GM19455 (cell line): ENCODE results near the gene ACAA2.

ENCODE experiments used
- ATAC-seq: cut with Tn5 transposase; IDR thresholded peaks from one replicate; pipeline ENCODE4 v1.9.1; 2021; ENCODE audit not compliant: unreplicated experiment

ACAA2 gene

DNA sequence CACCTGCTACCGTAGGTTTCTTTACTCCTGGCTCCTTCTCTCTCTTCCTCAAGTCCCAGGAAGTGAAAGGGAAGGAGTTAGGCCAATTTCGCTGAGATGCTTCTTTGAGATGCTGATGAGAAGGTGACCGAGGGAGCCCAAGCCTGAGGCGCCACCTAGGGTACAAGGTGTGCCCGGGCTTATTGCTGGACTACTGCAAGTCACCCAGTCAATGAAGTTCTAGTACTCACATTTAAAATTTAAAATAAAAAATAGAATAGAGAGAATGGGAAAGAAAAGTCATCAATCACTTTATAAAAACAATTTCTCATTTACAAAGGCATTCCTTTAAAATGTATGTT is 45.3 kb downstream of the ACAA2 start:
- ATAC-seq: no peak

GRCh38 chr18:49767111-49768050 is 46.0 kb downstream of the ACAA2 start:
- ATAC-seq: no peak

DNA sequence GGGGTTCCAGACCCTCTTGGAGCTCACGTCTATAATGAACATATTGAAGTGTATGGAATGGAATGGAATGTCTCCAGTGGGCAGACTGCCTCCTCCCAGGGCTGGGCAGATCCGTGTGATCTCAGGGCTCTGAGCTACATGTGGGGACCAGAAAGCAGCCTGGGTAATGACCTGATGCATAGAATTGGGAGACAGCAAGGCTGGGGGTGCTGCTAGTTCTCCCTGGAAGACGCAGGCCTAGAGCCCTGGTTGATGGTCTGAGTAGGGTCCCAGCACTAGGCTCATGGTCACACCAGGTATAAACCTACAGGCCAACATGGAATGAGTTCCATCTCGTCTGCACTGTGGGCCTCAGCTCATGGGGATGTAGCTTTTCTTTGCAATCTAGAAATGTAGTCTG is 46.7 kb downstream of the ACAA2 start:
- ATAC-seq: no peak

DNA sequence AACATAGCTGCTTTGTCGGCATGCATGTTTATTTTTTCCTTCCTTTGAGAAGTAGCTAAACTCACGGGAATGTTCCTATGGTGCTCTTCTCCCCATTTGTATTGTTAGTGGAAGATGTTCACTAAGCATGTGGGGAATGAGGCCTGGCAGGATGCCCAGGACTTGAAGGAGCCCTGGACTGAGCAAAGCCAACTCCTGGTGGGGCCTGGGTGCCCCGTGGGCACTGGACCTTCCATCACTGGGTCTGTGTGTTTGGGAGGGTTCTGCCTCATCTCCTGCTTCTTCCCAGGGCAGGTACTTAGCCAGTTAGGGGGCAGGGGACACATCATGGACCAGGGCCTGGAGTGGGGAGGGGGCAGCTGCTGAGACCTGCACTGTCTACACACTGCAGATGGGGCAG is 49.3 kb downstream of the ACAA2 start:
- no peak for ATAC-seq

DNA sequence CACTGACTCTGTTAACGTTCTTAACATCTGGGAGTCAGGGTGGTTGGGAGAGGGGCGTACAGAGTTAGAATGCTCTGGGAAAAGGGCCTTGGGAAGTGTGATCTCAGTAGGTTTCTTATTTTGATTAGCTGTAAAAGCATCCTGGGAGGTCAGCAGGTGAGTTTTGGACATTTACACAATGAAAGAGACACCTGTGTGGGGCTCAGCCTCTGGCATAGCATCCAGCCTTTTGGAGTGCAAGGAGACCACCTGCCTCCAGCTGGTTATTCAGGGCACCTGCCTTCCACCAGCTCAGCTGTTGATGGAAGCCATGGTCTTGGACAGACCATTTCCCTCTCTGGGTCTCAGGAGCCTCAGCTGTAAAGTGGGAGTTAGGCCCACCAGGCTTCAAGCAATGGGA is 49.7 kb downstream of the ACAA2 start:
- ATAC-seq: no peak

GRCh38 chr18:49762191-49763077 is 50.9 kb downstream of the ACAA2 start:
- ATAC-seq: no peak

DNA sequence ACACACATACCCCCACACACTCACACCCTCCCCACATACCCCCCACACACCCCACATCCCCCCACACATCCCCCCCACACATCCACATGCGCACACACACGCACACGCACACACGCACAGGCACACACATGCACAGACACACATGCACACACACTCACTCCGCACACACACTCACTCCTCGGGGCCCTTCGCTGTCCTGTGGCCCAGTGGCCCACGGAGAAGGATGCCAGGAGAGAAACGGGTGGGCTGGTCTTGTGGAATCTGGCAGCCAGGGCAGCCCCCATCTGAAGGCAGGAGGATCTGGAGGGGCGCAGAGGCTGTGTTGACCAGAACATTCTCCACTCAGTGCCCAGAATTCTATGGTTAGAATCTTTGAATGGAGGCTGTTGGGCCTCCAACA is 51.6 kb downstream of the ACAA2 start:
- no peak for ATAC-seq

DNA sequence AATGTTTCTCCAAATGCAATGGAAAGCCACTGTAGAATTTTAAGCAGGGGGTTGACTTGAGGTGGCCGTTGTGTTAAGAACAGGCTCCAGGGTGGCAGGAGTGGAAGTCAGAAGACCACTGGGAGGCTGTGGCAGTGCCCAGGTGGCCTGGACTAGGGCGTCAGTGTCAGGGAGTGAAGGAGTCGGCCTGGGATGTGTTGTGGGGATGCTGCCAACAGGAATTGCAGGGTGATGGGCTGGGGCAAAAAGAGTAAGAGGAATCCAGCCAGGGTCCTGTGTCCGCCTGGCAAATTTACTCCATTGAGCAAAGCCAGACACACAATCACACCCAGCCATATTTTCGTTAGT is 55.1 kb downstream of the ACAA2 start:
- no peak for ATAC-seq

DNA sequence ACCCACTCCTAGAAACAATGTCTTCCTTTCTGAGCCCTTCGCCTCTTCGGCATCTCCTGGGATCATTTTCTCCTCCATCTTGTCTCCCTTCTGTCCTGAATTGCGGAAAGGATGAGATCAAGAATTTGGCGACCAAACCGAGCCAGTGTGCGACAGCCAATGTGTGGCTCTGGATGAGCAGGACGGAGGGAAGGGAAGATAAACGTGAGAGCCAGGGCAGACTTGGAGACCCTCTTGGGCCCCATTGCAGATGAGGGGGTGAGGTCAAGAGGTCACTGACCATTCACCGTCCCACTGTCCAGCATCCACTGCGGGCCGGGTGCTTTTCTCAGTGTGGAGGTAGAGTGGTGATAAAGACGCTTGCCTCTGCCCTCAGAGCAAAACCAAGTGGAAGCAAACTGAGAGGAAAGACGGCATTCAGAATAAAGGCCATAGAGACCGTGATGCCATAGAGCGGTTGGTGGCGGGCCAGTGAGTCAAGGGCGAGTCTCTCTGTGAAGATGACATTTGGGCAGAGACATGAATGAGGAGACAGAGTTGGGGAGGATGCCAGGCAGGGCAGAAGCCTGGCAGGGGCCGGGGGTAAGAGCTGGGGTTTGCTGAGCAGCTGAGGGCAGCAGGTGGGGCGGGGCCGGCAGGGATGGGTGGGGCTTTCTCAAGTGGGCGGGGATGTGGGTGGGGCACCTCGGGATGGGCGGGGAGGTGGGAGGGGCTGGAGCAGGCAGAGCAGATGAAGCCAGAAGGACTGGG is 55.6 kb downstream of the ACAA2 start:
- no peak for ATAC-seq

- ATAC-seq: no peak
Measured at GRCh38 chr18:49756671-49757362, 56.5 kb downstream of the ACAA2 start.

- ATAC-seq: no peak
Measured at GRCh38 chr18:49756135-49756534, 57.2 kb downstream of the ACAA2 start.

GRCh38 chr18:49755489-49755888 is 57.8 kb downstream of the ACAA2 start:
- ATAC-seq: no peak

- no peak for ATAC-seq
Measured at GRCh38 chr18:49754866-49755265, 58.5 kb downstream of the ACAA2 start.

DNA sequence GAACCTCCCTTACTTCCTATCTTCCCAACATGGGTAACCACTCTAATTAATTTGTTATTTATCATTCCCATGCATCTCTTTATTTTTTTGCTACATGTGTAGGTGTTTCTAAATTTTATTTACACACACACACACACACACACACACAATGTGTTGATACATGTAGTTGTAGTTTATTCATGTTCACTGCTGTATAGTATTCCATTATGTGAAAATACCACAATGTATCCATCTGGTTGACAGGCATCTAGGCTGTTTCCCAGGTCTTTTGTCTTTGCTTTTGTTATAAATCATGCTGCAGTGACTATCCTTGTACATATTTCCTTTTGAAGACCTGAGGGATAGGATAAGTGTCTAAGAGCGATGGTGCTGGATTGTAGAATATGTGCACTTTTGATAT is 59.7 kb downstream of the ACAA2 start:
- no peak for ATAC-seq

DNA sequence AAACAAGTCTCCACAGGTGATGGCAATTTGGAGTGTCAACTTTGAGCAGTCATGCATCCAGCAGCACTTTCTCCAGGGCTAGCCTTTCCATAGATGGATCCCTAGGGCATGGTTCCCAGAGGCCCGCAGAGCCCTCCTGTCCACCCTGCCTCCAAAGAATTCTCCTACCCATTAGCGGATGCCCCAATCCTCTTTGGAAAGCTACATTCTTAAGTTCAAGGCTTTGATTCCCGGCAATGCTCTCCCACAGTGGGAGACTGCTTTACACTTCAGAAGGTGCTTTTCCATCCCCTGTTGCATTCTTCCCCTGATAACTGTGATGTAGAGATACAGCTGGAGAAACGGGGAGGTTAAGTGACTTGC is 61.3 kb downstream of the ACAA2 start:
- ATAC-seq: no peak

DNA sequence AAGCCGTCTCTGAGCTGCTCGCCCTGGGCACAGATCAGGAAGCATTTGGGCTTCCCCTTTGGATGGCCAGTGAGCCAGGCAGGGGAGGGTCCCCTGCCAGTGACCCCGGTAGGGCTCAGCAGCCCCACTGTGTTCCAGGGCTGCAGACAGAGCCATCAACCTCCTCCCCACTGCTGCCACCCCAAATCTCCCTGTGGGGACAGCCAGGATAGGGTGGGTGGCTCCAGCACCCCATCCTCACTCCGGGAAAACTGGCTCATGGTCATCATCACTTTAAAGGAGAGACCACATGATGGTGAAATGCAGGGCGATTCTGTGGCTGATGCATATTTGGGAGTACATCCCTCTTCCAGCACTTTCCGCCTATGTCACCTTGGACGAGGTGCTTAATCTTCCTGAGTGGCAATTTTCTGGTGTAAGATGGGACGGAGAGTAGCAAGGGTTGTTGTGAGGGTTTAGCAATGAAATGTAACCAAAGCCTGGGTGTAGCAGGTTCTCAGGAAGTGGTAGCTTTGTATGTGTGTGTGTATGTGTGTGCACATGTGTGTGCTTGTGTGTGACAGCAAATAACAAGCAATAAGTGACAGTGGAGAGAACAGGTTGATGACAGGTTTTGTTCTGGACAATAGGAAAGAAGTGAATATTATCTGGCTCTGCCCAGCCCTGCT is 61.8 kb downstream of the ACAA2 start:
- no peak for ATAC-seq

DNA sequence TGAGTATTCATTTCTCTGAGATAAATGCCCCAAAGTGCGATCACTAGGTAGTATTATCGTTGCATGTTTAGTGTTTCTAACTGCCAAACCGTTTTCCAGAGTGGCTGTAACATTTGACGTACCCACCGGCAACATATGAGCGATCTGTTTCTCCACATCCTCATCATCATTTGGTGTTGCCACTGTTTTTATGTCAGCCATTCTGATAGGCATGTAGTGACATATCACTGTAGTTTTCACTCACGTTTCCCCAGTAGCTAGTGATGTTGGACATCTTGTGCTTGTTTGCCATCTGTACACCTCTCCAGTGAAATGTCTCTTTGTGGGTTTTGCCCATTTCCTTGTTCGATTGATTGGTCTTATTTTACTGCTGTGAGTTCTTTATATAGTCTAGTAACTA is 63.8 kb downstream of the ACAA2 start:
- no peak for ATAC-seq

DNA sequence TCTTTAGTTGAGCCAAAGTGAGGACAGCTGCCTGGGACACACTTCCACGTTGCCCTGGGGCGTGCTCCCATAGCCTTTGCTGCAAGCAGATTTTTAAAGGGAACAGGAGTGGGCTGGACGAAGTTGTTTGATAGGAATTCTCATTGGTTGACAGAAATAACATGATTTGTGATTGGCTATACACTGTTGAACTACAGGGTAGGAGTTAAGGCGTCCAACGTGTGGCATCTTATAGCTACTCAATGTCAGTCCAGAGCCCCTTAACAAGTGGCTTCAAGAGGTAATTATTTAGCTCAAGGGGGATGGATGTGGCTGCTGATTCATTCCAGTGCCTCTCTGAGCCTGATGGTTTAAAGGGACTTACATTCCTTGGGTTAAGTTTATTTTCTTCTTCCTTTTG is 65.5 kb downstream of the ACAA2 start:
- no peak for ATAC-seq

DNA sequence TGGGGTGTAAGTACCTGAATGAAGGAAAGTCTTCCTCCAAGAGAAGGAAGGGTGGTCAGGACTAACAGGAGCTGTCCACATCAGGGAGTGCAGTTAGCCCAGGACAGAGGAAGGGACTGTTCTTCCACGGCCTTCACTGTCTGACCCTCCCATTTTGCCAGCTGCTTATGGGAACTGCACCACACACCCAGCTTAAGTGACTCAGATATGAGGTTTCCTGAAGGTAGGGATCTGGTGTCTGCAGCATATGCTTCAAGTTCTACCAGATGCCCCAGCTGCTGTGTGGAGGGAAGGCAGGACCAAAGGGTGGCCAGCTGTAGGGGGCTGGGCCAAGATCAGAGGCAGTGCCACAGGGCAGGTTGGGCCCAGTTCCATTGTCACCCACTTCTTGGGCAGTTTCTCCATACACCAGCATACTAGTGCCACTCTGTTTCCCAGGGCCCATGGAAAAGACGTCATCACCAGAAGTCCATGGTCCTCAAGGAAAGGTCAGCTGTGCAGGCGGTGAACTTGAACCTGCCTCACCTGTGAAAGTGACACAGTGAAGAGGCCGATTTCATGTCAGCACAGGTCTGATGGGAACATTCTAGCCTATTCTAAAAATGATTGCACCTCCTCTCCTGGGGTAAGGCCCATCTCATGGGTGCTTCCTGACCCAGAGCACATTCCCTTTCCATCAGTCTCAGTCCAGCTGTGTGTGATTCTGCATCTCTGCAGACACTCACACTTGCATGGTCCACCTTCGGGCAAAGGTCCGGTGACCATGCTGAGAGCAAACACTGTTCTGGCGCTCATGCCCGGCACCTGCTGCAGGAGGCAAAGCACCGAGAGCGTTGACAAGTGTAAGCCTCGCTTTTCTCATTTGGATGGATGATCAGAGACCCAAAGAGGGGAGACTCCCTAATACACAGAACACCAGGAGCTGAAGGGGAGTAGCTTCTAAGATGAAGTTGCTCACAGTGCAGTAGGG is 68.0 kb downstream of the ACAA2 start:
- ATAC-seq: no peak
